ENCODE results near the gene NRG3. TPM values are rescaled to one million over a fixed set of nuclear protein-coding genes. Genes with fewer than 3 reads are reported as not detected.

Gene NRG3
- total RNA-seq, 8 experiments from 2014 or later, result 0.28 to 17.2 (median 13.6) TPM; not detected in 1

- WGBS, 10 experiments, result 0 to 100% (median 80%) methylated on average over 1 to 2 of the region's 2 CpGs; no CpG with 5 or more reads in 5 of the 10 experiments
- in situ Hi-C loops (cut with MboI; ENCODE audit: low pct_unique_long_range_greater_than_20kb in 2 of 9, low sequenced_read_pairs in 9 of 9, unreplicated experiment in 9 of 9), result no loop called here
- ATAC-seq (replicated peaks in 6 of 8), result no peak
- H3K27ac ChIP-seq, result no peak overlapping the region
- H3K4me3 ChIP-seq, result no peak overlapping the region
- no peaks in the 10 kb centered on the region for H3K4me1 ChIP-seq (replicated peaks in 1 of 2)
Observed at GRCh38 chr10:82409671-82410070, 534.7 kb downstream of the NRG3 start.

GRCh38 chr10:82411416-82411815, 536.4 kb downstream of the NRG3 start:
- WGBS, 10 experiments, result 0 to 92% (median 68%) methylated on average over 1 to 4 of the region's 4 CpGs; no CpG with 5 or more reads in 2 of the 10 experiments
- in situ Hi-C loops (cut with MboI; ENCODE audit: low pct_unique_long_range_greater_than_20kb in 2 of 9, low sequenced_read_pairs in 9 of 9, unreplicated experiment in 9 of 9), result no loop called here
- no peak overlapping the region for H3K27ac ChIP-seq
- no peaks in the 10 kb centered on the region for H3K4me1 ChIP-seq (replicated peaks in 1 of 2)
- no peak for ATAC-seq (replicated peaks in 6 of 8)
- H3K4me3 ChIP-seq, result no peak overlapping the region

- WGBS, 10 experiments, result 8 to 88% (median 40%) methylated on average over 1 to 2 of the region's 2 CpGs; no CpG with 5 or more reads in 1 of the 10 experiments
- Histone ChIP-seq H3K4me1 (replicated peaks in 1 of 2) (no peaks in the 10 kb centered on the region), H3K27ac (no peak overlapping the region), H3K4me3 (no peak overlapping the region)
- no peak for ATAC-seq (replicated peaks in 6 of 8)
- in situ Hi-C loops (cut with MboI; ENCODE audit: low pct_unique_long_range_greater_than_20kb in 2 of 9, low sequenced_read_pairs in 9 of 9, unreplicated experiment in 9 of 9), result no loop called here
Observed at GRCh38 chr10:82420001-82420400, 545.0 kb downstream of the NRG3 start.

- no peak for ATAC-seq (replicated peaks in 6 of 8)
- no peaks in the 10 kb centered on the region for H3K4me1 ChIP-seq (replicated peaks in 1 of 2)
- H3K27ac ChIP-seq, result no peak overlapping the region
- in situ Hi-C loops (cut with MboI; ENCODE audit: low pct_unique_long_range_greater_than_20kb in 2 of 9, low sequenced_read_pairs in 9 of 9, unreplicated experiment in 9 of 9), result no loop called here
- H3K4me3 ChIP-seq, result no peak overlapping the region
Observed at GRCh38 chr10:82429302-82429701, 554.3 kb downstream of the NRG3 start.

- no peaks in the 10 kb centered on the region for H3K4me1 ChIP-seq (replicated peaks in 1 of 2)
- no peak for ATAC-seq (replicated peaks in 6 of 8)
- in situ Hi-C loops (cut with MboI; ENCODE audit: low pct_unique_long_range_greater_than_20kb in 2 of 9, low sequenced_read_pairs in 9 of 9, unreplicated experiment in 9 of 9), result no loop called here
- WGBS, 10 experiments, result 83 to 100% methylated on average over 1 of the region's 1 CpG; no CpG with 5 or more reads in 8 of the 10 experiments
- H3K27ac ChIP-seq, result no peak overlapping the region
- H3K4me3 ChIP-seq, result no peak overlapping the region
Observed at GRCh38 chr10:82438277-82438676, 563.3 kb downstream of the NRG3 start.

GRCh38 chr10:82440775-82441174, 565.8 kb downstream of the NRG3 start:
- H3K4me1 ChIP-seq (replicated peaks in 1 of 2), result no peaks in the 10 kb centered on the region
- no peak overlapping the region for H3K27ac ChIP-seq
- in situ Hi-C loops (cut with MboI; ENCODE audit: low pct_unique_long_range_greater_than_20kb in 2 of 9, low sequenced_read_pairs in 9 of 9, unreplicated experiment in 9 of 9), result no loop called here
- no peak overlapping the region for H3K4me3 ChIP-seq
- ATAC-seq (replicated peaks in 6 of 8), result no peak

GRCh38 chr10:82452046-82452445, 577.1 kb downstream of the NRG3 start:
- H3K4me3 ChIP-seq, result no peak overlapping the region
- no peak for ATAC-seq (replicated peaks in 6 of 8)
- H3K27ac ChIP-seq, result no peak overlapping the region
- WGBS, 10 experiments, result 20 to 100% (median 70%) methylated on average over 1 to 3 of the region's 3 CpGs
- in situ Hi-C loops (cut with MboI; ENCODE audit: low pct_unique_long_range_greater_than_20kb in 2 of 9, low sequenced_read_pairs in 9 of 9, unreplicated experiment in 9 of 9), result no loop called here
- peaks cover 0 to 5% of the 10 kb centered on the region in 2 donors for H3K4me1 ChIP-seq (replicated peaks in 1 of 2)

GRCh38 chr10:82452676-82453075, 577.7 kb downstream of the NRG3 start:
- 0 to 60% (median 38%) methylated on average over 1 of the region's 1 CpG; no CpG with 5 or more reads in 5 of the 10 experiments for WGBS, 10 experiments
- H3K4me3 ChIP-seq, result no peak overlapping the region
- no peak overlapping the region for H3K27ac ChIP-seq
- in situ Hi-C loops (cut with MboI; ENCODE audit: low pct_unique_long_range_greater_than_20kb in 2 of 9, low sequenced_read_pairs in 9 of 9, unreplicated experiment in 9 of 9), result no loop called here
- ATAC-seq (replicated peaks in 6 of 8), result no peak
- H3K4me1 ChIP-seq (replicated peaks in 1 of 2), result peaks cover 0 to 5% of the 10 kb centered on the region in 2 donors

- Histone ChIP-seq H3K27ac (no peak overlapping the region), H3K4me1 (replicated peaks in 1 of 2) (peaks cover 0 to 5% of the 10 kb centered on the region in 2 donors), H3K4me3 (no peak overlapping the region)
- 0 to 100% (median 83%) methylated on average over 2 of the region's 2 CpGs; no CpG with 5 or more reads in 3 of the 10 experiments for WGBS, 10 experiments
- no peak for ATAC-seq (replicated peaks in 6 of 8)
- in situ Hi-C loops (cut with MboI; ENCODE audit: low pct_unique_long_range_greater_than_20kb in 2 of 9, low sequenced_read_pairs in 9 of 9, unreplicated experiment in 9 of 9), result no loop called here
Observed at GRCh38 chr10:82453678-82454293, 578.8 kb downstream of the NRG3 start.

GRCh38 chr10:82462910-82463551, 588.0 kb downstream of the NRG3 start:
- no peak overlapping the region for H3K27ac ChIP-seq
- no peak overlapping the region for H3K4me3 ChIP-seq
- peak in 6 of 8 experiments; percentile 20 to 89 (median 82) for ATAC-seq (replicated peaks in 6 of 8)
- H3K4me1 ChIP-seq (replicated peaks in 1 of 2), result peaks cover under 1 to 19% of the 10 kb centered on the region in 2 donors
- WGBS, 10 experiments, result 0 to 93% (median 63%) methylated on average over 1 to 4 of the region's 4 CpGs
- in situ Hi-C loops (cut with MboI; ENCODE audit: low pct_unique_long_range_greater_than_20kb in 2 of 9, low sequenced_read_pairs in 9 of 9, unreplicated experiment in 9 of 9), result no loop called here

- ATAC-seq (replicated peaks in 6 of 8), result peak in 1 of 8 experiments; percentile 15
- peaks cover 7 to 25% of the 10 kb centered on the region in 2 donors for H3K4me1 ChIP-seq (replicated peaks in 1 of 2)
- no peak overlapping the region for H3K4me3 ChIP-seq
- H3K27ac ChIP-seq, result no peak overlapping the region
- in situ Hi-C loops (cut with MboI; ENCODE audit: low pct_unique_long_range_greater_than_20kb in 2 of 9, low sequenced_read_pairs in 9 of 9, unreplicated experiment in 9 of 9), result no loop called here
- 67 to 100% (median 67%) methylated on average over 1 of the region's 1 CpG; no CpG with 5 or more reads in 7 of the 10 experiments for WGBS, 10 experiments
Observed at GRCh38 chr10:82463614-82464013, 588.6 kb downstream of the NRG3 start.

GRCh38 chr10:82464191-82464818, 589.3 kb downstream of the NRG3 start:
- in situ Hi-C loops (cut with MboI; ENCODE audit: low pct_unique_long_range_greater_than_20kb in 2 of 9, low sequenced_read_pairs in 9 of 9, unreplicated experiment in 9 of 9), result no loop called here
- Histone ChIP-seq H3K4me3 (no peak overlapping the region), H3K27ac (no peak overlapping the region), H3K4me1 (replicated peaks in 1 of 2) (peaks cover 8 to 30% of the 10 kb centered on the region in 2 donors)
- no peak for ATAC-seq (replicated peaks in 6 of 8)
- WGBS, 10 experiments, result 0 to 94% (median 81%) methylated on average over 1 to 4 of the region's 6 CpGs; no CpG with 5 or more reads in 2 of the 10 experiments

- whole genome bisulfite sequencing, 10 experiments, result 17 to 100% (median 81%) methylated on average over 1 to 5 of the region's 5 CpGs; no CpG with 5 or more reads in 1 of the 10 experiments
- Histone ChIP-seq H3K4me1 (replicated peaks in 1 of 2) (peaks cover 8 to 30% of the 10 kb centered on the region in 2 donors), H3K27ac (no peak overlapping the region), H3K4me3 (no peak overlapping the region)
- no peak for ATAC-seq (replicated peaks in 6 of 8)
- in situ Hi-C loops (cut with MboI; ENCODE audit: low pct_unique_long_range_greater_than_20kb in 2 of 9, low sequenced_read_pairs in 9 of 9, unreplicated experiment in 9 of 9), result no loop called here
Observed at GRCh38 chr10:82464966-82465365, 590.0 kb downstream of the NRG3 start.

All from motor neuron (in vitro differentiated cells).